Prostate gland (tissue), 2 donors: ENCODE data around the gene S100A13. TPM values are rescaled to one million over a fixed set of nuclear protein-coding genes. Genes with fewer than 3 reads are reported as not detected.
"Not testable (repeated sequence)": the region's sequence is repeated elsewhere in the genome, so short reads cannot be mapped to it uniquely, and the experiment has no call there.

Experiments
- DNase-seq: peaks from one replicate; pipeline ENCODE4 v3.0.0-alpha.2; 2019; ENCODE audit warnings: low spot score
- H3K27ac ChIP-seq, 2 donors: fragments of 200-600 bp; sonication (generic); 2 replicates each; pipeline ENCODE4 v1.5.1; 2017 to 2019
- H3K27me3 ChIP-seq: fragments of 200-600 bp; sonication (generic); replicated peaks from 2 replicates; pipeline ENCODE4 v1.5.1; 2019; ENCODE audit not compliant: insufficient read depth
- H3K36me3 ChIP-seq, 2 donors: fragments of 200-600 bp; sonication (generic); 1 replicate in 1 of 2; 2 replicates in 1 of 2; pipeline versions ENCODE4 v1.5.1 to v1.8.1; 2017 to 2019
- H3K4me1 ChIP-seq: fragments of 200-600 bp; sonication (generic); replicated peaks from 2 replicates; pipeline ENCODE4 v1.5.1; 2019
- H3K4me3 ChIP-seq, 2 donors: fragments of 200-600 bp; sonication (generic); 2 replicates each; pipeline ENCODE4 v1.5.1; 2017 to 2019
- H3K9me3 ChIP-seq: fragments of 200-600 bp; sonication (generic); 2 replicates; pipeline ENCODE4 v1.5.1; 2017
- CTCF ChIP-seq, 4 experiments: fragments of 200-600 bp in 2 of 4; fragments of 450-650 bp in 2 of 4; sonication (generic) in 2 of 4; IDR thresholded peaks; 1 replicate in 3 of 4; 2 replicates in 1 of 4; pipeline ENCODE4 v1.5.1; 2016 to 2019; ENCODE audit warnings: antibody characterized with exemption in 4 of 4, mild to moderate bottlenecking in 2 of 4, moderate library complexity in 2 of 4
- POLR2A ChIP-seq: fragments of 450-650 bp; IDR thresholded peaks from one replicate; pipeline ENCODE4 v1.6.1; 2016; ENCODE audit warnings: antibody characterized with exemption, mild to moderate bottlenecking
- POLR2AphosphoS5 ChIP-seq: sonication (generic); formaldehyde crosslinking; IDR thresholded peaks from one replicate; pipeline ENCODE4 v1.6.1; 2017; ENCODE audit warnings: antibody characterized with exemption
- WGBS: methylation state at CpG from one replicate; pipeline ENCODE4 v1.1.5; 2018; 5-methylcytosine and 5-hydroxymethylcytosine counted together
- intact Hi-C: fragments of 100-400 bp; cut with DNase I; formaldehyde crosslinking; loops from one replicate; pipeline ENCODE4 v1.14.2; 2022
- total RNA-seq, 2 donors: library from RNA; depleted of rRNA; stranded (reverse); fragments of >200 nt; gene quantifications; one replicate each; pipeline ENCODE4 v1.1.0, GENCODE V29; 2016

Gene S100A13
- total RNA-seq, 2 donors from 2014 or later: 53.3 to 96.5 TPM

GRCh38 chr1:153642161-153642560, 14.9 kb upstream of the S100A13 start:
- no peak for TF ChIP-seq POLR2AphosphoS5
- TF ChIP-seq POLR2A: no peak
- no peak for TF ChIP-seq CTCF (IDR thresholded peaks at IDR 0.05)
- no peak for DNase-seq
- Histone ChIP-seq H3K36me3 (peaks cover 10 to 20% of the 10 kb centered on the region in 2 donors), H3K9me3 (no peaks in the 10 kb centered on the region), H3K4me3 (no peak overlapping the region), H3K4me1 (no peaks in the 10 kb centered on the region), H3K27me3 (no peaks in the 10 kb centered on the region), H3K27ac (no peak overlapping the region)
- WGBS: 83% methylated on average over 11 of the region's 11 CpGs
- intact Hi-C loops: no loop called here

DNA sequence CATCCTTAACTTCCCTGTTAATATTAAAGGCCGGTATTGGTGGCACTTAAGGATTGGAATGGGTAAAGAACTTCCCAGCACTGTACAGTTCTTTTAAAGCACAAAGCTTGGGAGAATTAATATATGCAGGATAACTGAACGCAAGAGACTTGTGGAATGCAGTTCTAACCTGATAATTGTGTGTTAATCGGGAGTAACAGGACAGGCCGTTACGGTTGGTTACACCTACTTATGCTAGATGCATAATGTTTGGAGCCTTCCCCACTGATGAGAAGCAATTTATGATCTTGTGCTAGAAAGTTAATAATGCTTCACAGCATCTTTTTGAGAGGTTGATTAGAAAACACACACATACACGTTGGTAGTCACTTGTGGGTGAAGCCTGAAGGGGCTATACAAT, 13.6 kb upstream of the S100A13 start:
- 65% methylated on average over 6 of the region's 6 CpGs for WGBS
- TF ChIP-seq POLR2A (no peak), POLR2AphosphoS5 (no peak), CTCF (IDR thresholded peaks at IDR 0.05) (no peak)
- no peak for DNase-seq
- Histone ChIP-seq H3K4me3 (no peak overlapping the region), H3K36me3 (peaks cover 8 to 20% of the 10 kb centered on the region in 2 donors), H3K4me1 (no peaks in the 10 kb centered on the region), H3K27me3 (no peaks in the 10 kb centered on the region), H3K27ac (no peak overlapping the region), H3K9me3 (no peaks in the 10 kb centered on the region)
- intact Hi-C loops: no loop called here

DNA sequence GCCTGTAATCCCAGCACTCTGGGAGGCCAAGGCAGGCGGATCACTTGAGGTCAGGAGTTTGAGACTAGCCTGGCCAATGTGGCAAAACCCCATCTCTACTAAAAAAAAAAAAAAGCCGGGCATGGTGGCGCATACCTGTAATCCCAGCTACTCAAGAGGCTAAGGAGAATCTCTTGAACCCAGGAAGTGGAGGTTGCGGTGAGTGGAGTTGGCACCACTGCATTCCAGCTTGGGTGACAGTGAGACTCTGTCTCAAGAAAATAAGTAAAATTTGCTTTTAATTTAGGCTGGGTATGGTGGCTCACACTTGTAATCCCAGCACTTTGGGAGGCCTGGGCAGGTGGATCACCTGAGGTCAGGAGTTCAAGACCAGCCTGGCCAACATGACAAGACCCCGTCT, 12.9 kb upstream of the S100A13 start:
- H3K9me3 ChIP-seq, H3K4me1 ChIP-seq, H3K27me3 ChIP-seq, intact Hi-C loops, DNase-seq, H3K4me3 ChIP-seq, H3K27ac ChIP-seq: not testable (repeated sequence)
- peaks cover 6 to 20% of the 10 kb centered on the region in 2 donors for H3K36me3 ChIP-seq
- 96% methylated on average over 5 of the region's 5 CpGs for WGBS

DNA sequence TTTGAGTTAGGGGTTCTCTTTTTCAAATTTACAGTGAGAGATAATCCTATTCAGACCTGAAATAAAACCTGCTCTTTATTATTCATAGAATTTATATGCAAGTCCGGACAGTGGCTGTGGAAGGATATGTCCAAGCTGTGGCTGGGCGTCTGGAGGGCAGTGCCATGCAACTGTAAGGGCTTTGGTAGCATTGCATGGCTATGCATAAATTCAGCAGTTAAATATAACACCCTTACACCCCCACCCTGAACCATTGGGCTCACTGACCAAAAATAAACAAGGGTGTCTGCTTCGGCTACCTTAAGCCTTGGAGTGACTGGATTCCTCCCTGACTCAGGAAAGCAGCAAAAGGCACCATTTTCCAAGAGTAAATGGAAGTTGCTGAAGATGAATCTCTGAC, 12.0 kb upstream of the S100A13 start:
- intact Hi-C loops: no loop called here
- Histone ChIP-seq H3K4me1 (no peaks in the 10 kb centered on the region), H3K27me3 (no peaks in the 10 kb centered on the region), H3K27ac (no peak overlapping the region), H3K9me3 (no peaks in the 10 kb centered on the region), H3K36me3 (peaks cover 6 to 20% of the 10 kb centered on the region in 2 donors), H3K4me3 (no peak overlapping the region)
- no peak for DNase-seq
- 74% methylated on average over 3 of the region's 3 CpGs for WGBS
- TF ChIP-seq POLR2A: no peak
- no peak for TF ChIP-seq CTCF (IDR thresholded peaks at IDR 0.05)
- no peak for TF ChIP-seq POLR2AphosphoS5

GRCh38 chr1:153638261-153638660, 11.0 kb upstream of the S100A13 start:
- Histone ChIP-seq H3K27me3 (no peaks in the 10 kb centered on the region), H3K4me1 (no peaks in the 10 kb centered on the region), H3K27ac (peak overlapping the region; percentile 12 to 20), H3K9me3 (no peaks in the 10 kb centered on the region), H3K4me3 (no peak overlapping the region), H3K36me3 (peaks cover 6 to 17% of the 10 kb centered on the region in 2 donors)
- DNase-seq: no peak
- 63% methylated on average over 6 of the region's 6 CpGs for WGBS
- no peak for TF ChIP-seq POLR2AphosphoS5
- TF ChIP-seq POLR2A: no peak
- TF ChIP-seq CTCF (IDR thresholded peaks at IDR 0.05): no peak
- intact Hi-C loops: no loop called here
